Measurements from ENCODE around the gene AGTPBP1. TPM values are rescaled to one million over a fixed set of nuclear protein-coding genes. Genes with fewer than 3 reads are reported as not detected.

AGTPBP1 gene
- total and polyA plus RNA-seq, 2 of the 8 experiments (the other 6 are each of a cell fraction or from before 2014, with no cell fraction given): 13.4 to 65.2 TPM

- no peak overlapping the region for H3K27ac ChIP-seq (ENCODE audit: low read depth, low read length)
- no peak overlapping the region for H2BK15ac ChIP-seq (ENCODE audit: low read length)
Observed at GRCh38 chr9:85528607-85529006, 213.1 kb downstream of the AGTPBP1 start.

More at GRCh38 chr9:85528607-85529006, 213.1 kb downstream of the AGTPBP1 start:
- Histone ChIP-seq H3K56ac (replicated peaks; ENCODE audit: insufficient read length, low read depth, low read length) (no peak overlapping the region), H2BK12ac (ENCODE audit: low read depth, low read length) (no peak overlapping the region), H4K91ac (replicated peaks; ENCODE audit: insufficient read length, low read length) (no peak overlapping the region), H2AK5ac (ENCODE audit: low read depth, low read length) (no peak overlapping the region), H3K4me2 (ENCODE audit: insufficient read depth in 1 of 2, low read depth in 2 of 2, low read length in 2 of 2) (no peak overlapping the region), H3K23ac (ENCODE audit: insufficient read length) (no peak overlapping the region), H3K4me3 (ENCODE audit: extremely low read depth in 1 of 4, insufficient read depth in 2 of 4, low read depth in 3 of 4, low read length in 4 of 4) (no peak overlapping the region), H3K36me3 (ENCODE audit: control insufficient read depth in 2 of 4, insufficient read depth in 4 of 4, low read length in 3 of 4) (no peaks in the 10 kb centered on the region), H2BK120ac (replicated peaks; ENCODE audit: low read depth, low read length) (no peak overlapping the region), H3K79me2 (ENCODE audit: control insufficient read depth in 1 of 2, insufficient read depth in 2 of 2, low read length in 2 of 2) (no peaks in the 10 kb centered on the region), H3K9me3 (ENCODE audit: insufficient read depth in 2 of 2, low read depth in 1 of 2, low read length in 1 of 2) (no peaks in the 10 kb centered on the region), H3K4me1 (replicated peaks in 1 of 4; ENCODE audit: control insufficient read depth in 3 of 4, insufficient read depth in 4 of 4, low read length in 3 of 4) (no peaks in the 10 kb centered on the region), H4K20me1 (replicated peaks in 1 of 2; ENCODE audit: control insufficient read depth in 1 of 2, insufficient read depth in 2 of 2, low read length in 2 of 2) (peaks cover 0 to 2% of the 10 kb centered on the region in 2 experiments), H3K18ac (ENCODE audit: extremely low read depth, low read length) (no peak overlapping the region), H2AFZ (ENCODE audit: low read length) (no peak overlapping the region), H3K9ac (replicated peaks in 1 of 4; ENCODE audit: extremely low read depth in 1 of 4, low read depth in 3 of 4, low read length in 3 of 4) (no peak overlapping the region), H4K5ac (ENCODE audit: insufficient read length, low read depth, low read length) (no peak overlapping the region), H3K27me3 (replicated peaks in 1 of 4; ENCODE audit: control insufficient read depth in 3 of 4, extremely low read depth in 1 of 4, insufficient read depth in 3 of 4, low read length in 3 of 4) (peaks cover 0 to 7% (median 4%) of the 10 kb centered on the region in 4 experiments; a peak in 4 of 7 replicates), H3K23me2 (ENCODE audit: low read depth, low read length) (peaks cover 3% of the 10 kb centered on the region; the same call in 1 of the 2 replicates), H3K79me1 (ENCODE audit: low read depth, low read length) (no peaks in the 10 kb centered on the region), H3K14ac (ENCODE audit: insufficient read length) (no peak overlapping the region), H2BK5ac (ENCODE audit: low read depth, low read length) (no peak overlapping the region), H4K8ac (ENCODE audit: extremely low read depth, insufficient read depth, low read length) (no peak overlapping the region), H2BK20ac (ENCODE audit: low read length) (no peak overlapping the region), H3K4ac (replicated peaks; ENCODE audit: insufficient read length, low read depth, low read length) (no peak overlapping the region)
- TF ChIP-seq SIRT6 (IDR thresholded peaks at IDR 0.05; ENCODE audit: low read length) (no peak), USF2 (IDR thresholded peaks at IDR 0.05; ENCODE audit: low read length) (no peak), ATF3 (IDR thresholded peaks at IDR 0.05; ENCODE audit: insufficient read depth, low read depth, low read length) (no peak), POLR2AphosphoS5 (IDR thresholded peaks at IDR 0.05; ENCODE audit: low read depth, low read length) (no peak), TAF1 (IDR thresholded peaks at IDR 0.05; ENCODE audit: low read depth, low read length) (no peak), MAFK (IDR thresholded peaks at IDR 0.05; ENCODE audit: low read depth, low read length) (no peak), EZH2 (IDR thresholded peaks at IDR 0.05; ENCODE audit: low read depth, low read length, severe bottlenecking) (no peak), SP4 (IDR thresholded peaks at IDR 0.05; ENCODE audit: low read length) (no peak), HDAC2 (IDR thresholded peaks at IDR 0.05; ENCODE audit: borderline replicate concordance in 1 of 2, low read depth in 2 of 2, low read length in 2 of 2) (no peak), CBX5 (IDR thresholded peaks at IDR 0.05; ENCODE audit: low read depth, low read length) (no peak), RAD21 (IDR thresholded peaks at IDR 0.05 in 1 of 2, conservative IDR thresholded peaks at IDR 0.05 in 1 of 2; ENCODE audit: low read depth in 2 of 2, low read length in 2 of 2) (no peak), SRF (IDR thresholded peaks at IDR 0.05; ENCODE audit: low read depth, low read length) (no peak)
- POLR2A ChIA-PET (ENCODE audit: partially characterized antibody): no interaction called here
- CTCF ChIA-PET (ENCODE audit: partially characterized antibody): no interaction called here
- DNase-seq (ENCODE audit: low read depth in 1 of 2, low spot score in 2 of 2): no peak
- FAIRE-seq: no peak
- WGBS, 2 experiments (ENCODE audit: extremely low coverage in 1 of 2, insufficient coverage in 1 of 2, insufficient read length in 1 of 2, insufficient replicate concordance in 2 of 2, low coverage in 1 of 2, low lambda C conversion rate in 2 of 2, missing lambda C conversion rate in 1 of 2): 85% methylated on average over 4 of the region's 4 CpGs; no CpG with 5 or more reads in 1 of the 2 experiments

Measured in H1 (cell line).